Activated CD8-positive, alpha-beta memory T cell treated with anti-CD3 and anti-CD28 coated beads, Interleukin-2, amount 50 U/mL, for 24 hours (primary cell): ENCODE results near the gene TBKBP1.

Source experiments
- DNase-seq: peaks from one replicate; pipeline ENCODE4 v3.0.0-alpha.2; 2020; ENCODE audit errors: extremely low read depth

The TBKBP1 gene

GRCh38 chr17:47693731-47694580 is at the start of gene TBKBP1:
Gene TBKBP1 (plus strand): TSS chr17:47694161. CDS start chr17:47696113, 1,952 bp downstream.
- DNase-seq, result no peak

- DNase-seq, result no peak
Measured at GRCh38 chr17:47644324-47644723, 49.6 kb upstream of the TBKBP1 start.

- peak; percentile 97 for DNase-seq
Measured at GRCh38 chr17:47649153-47649971, 44.6 kb upstream of the TBKBP1 start, which contains the start of gene KPNB1. Gene KPNB1 (plus strand): TSS chr17:47649919. CDS start chr17:47650245, 326 bp downstream.

- DNase-seq, result no peak
Measured at GRCh38 chr17:47649972-47650524, 43.9 kb upstream of the TBKBP1 start.

GRCh38 chr17:47650525-47651522 is 43.1 kb upstream of the TBKBP1 start:
- DNase-seq, result peak; percentile 81

- no peak for DNase-seq
Measured at GRCh38 chr17:47651704-47652103, 42.3 kb upstream of the TBKBP1 start.

GRCh38 chr17:47652570-47652969 is 41.4 kb upstream of the TBKBP1 start:
- DNase-seq, result no peak

- DNase-seq, result no peak
Measured at GRCh38 chr17:47653442-47653841, 40.5 kb upstream of the TBKBP1 start.

- no peak for DNase-seq
Measured at GRCh38 chr17:47654991-47655390, 39.0 kb upstream of the TBKBP1 start.

- no peak for DNase-seq
Measured at GRCh38 chr17:47660064-47660492, 33.9 kb upstream of the TBKBP1 start.

- DNase-seq, result peak; percentile 8
Measured at GRCh38 chr17:47663912-47664623, 29.9 kb upstream of the TBKBP1 start.

- DNase-seq, result no peak
Measured at GRCh38 chr17:47664624-47664941, 29.4 kb upstream of the TBKBP1 start.

GRCh38 chr17:47665655-47666054 is 28.3 kb upstream of the TBKBP1 start:
- no peak for DNase-seq

GRCh38 chr17:47669081-47669480 is 24.9 kb upstream of the TBKBP1 start:
- DNase-seq, result no peak

GRCh38 chr17:47670064-47670463 is 23.9 kb upstream of the TBKBP1 start:
- no peak for DNase-seq

GRCh38 chr17:47674499-47674898 is 19.5 kb upstream of the TBKBP1 start:
- DNase-seq, result no peak

- DNase-seq, result no peak
Measured at GRCh38 chr17:47675380-47676198, 18.4 kb upstream of the TBKBP1 start.

GRCh38 chr17:47676199-47676472 is 17.8 kb upstream of the TBKBP1 start:
- no peak for DNase-seq

GRCh38 chr17:47676510-47677165 is 17.3 kb upstream of the TBKBP1 start:
- DNase-seq, result no peak
